Activated CD4-positive, CD25-positive, alpha-beta regulatory T cell (primary cell): ENCODE measurements around the gene FXYD7.

Experiments used
- DNase-seq, 4 experiments: peaks; one replicate each; lab custom pipeline; 2025; lab: John Stamatoyannopoulos, UW

Gene FXYD7

GRCh38 chr19:35110974-35111373 is 32.1 kb upstream of the FXYD7 start:
- no peak for DNase-seq

- no peak for DNase-seq
Measured at GRCh38 chr19:35112995-35113688, 29.9 kb upstream of the FXYD7 start.

- DNase-seq: peak; percentile 27 to 54 (median 39)
Measured at GRCh38 chr19:35114353-35115176, 28.5 kb upstream of the FXYD7 start.

GRCh38 chr19:35115177-35115951 is 27.7 kb upstream of the FXYD7 start, which contains the start of gene FXYD3:
FXYD3 (plus strand) TSS chr19:35115823; CDS start chr19:35119377, 3,554 bp downstream.
- DNase-seq: no peak

- DNase-seq: no peak
Measured at GRCh38 chr19:35116072-35116801, 26.8 kb upstream of the FXYD7 start.

GRCh38 chr19:35117116-35117515 is 25.9 kb upstream of the FXYD7 start:
- DNase-seq: no peak

GRCh38 chr19:35117799-35118198 is 25.3 kb upstream of the FXYD7 start:
- no peak for DNase-seq

- no peak for DNase-seq
Measured at GRCh38 chr19:35118268-35119020, 24.6 kb upstream of the FXYD7 start.

- no peak for DNase-seq
Measured at GRCh38 chr19:35119091-35119490, 24.0 kb upstream of the FXYD7 start.

- no peak for DNase-seq
Measured at GRCh38 chr19:35119578-35120155, 23.4 kb upstream of the FXYD7 start.

GRCh38 chr19:35120492-35120891 is 22.6 kb upstream of the FXYD7 start:
- DNase-seq: no peak

GRCh38 chr19:35120898-35121297 is 22.2 kb upstream of the FXYD7 start:
- no peak for DNase-seq

- no peak for DNase-seq
Measured at GRCh38 chr19:35122687-35123551, 20.1 kb upstream of the FXYD7 start.

GRCh38 chr19:35123573-35123972 is 19.5 kb upstream of the FXYD7 start:
- no peak for DNase-seq

GRCh38 chr19:35124098-35125060 is 18.7 kb upstream of the FXYD7 start:
- DNase-seq: peak; percentile 63 to 74 (median 69)

GRCh38 chr19:35125270-35125717 is 17.8 kb upstream of the FXYD7 start:
- no peak for DNase-seq

GRCh38 chr19:35125749-35126623 is 17.1 kb upstream of the FXYD7 start:
- no peak for DNase-seq

GRCh38 chr19:35126624-35126959 is 16.5 kb upstream of the FXYD7 start:
- no peak for DNase-seq
